Panc1 (cell line): ENCODE results near the gene ONECUT2.

Experiments
- CTCF ChIP-seq: fragments of 450-650 bp; IDR thresholded peaks from 2 replicates; pipeline ENCODE4 v1.5.1; 2017; ENCODE audit warnings: mild to moderate bottlenecking
- REST ChIP-seq, 2 experiments: IDR thresholded peaks; 2 replicates each; pipeline ENCODE4 v1.6.1; 2011 to 2012; ENCODE audit warnings: low read depth in 2 of 2, control low read depth in 1 of 2, low read length in 1 of 2, mild to moderate bottlenecking in 1 of 2, moderate library complexity in 1 of 2; ENCODE audit not compliant: insufficient read depth in 1 of 2

- no peak for TF ChIP-seq REST (IDR thresholded peaks at IDR 0.05; ENCODE audit: insufficient read depth in 1 of 2, low read depth in 2 of 2, low read length in 1 of 2)
- TF ChIP-seq CTCF: no peak
Measured at GRCh38 chr18:57523171-57523956, 88.2 kb downstream of the ONECUT2 start.
